SK-N-MC (cell line): ENCODE data around the gene COL20A1.
"Not testable (repeated sequence)": the region's sequence is repeated elsewhere in the genome, so short reads cannot be mapped to it uniquely, and the experiment has no call there.

Experiments used
- DNase-seq: peaks from one replicate; pipeline ENCODE4 v3.0.0-alpha.2; 2011; ENCODE audit warnings: low read depth, low spot score
- H3K27ac ChIP-seq: fragments of 200-600 bp; sonication (generic); 2 replicates; pipeline ENCODE4 v1.5.1; 2016; ENCODE audit warnings: mixed run types
- H3K36me3 ChIP-seq: fragments of 200-600 bp; sonication (generic); 2 replicates; pipeline ENCODE4 v1.6.1; 2017; ENCODE audit warnings: antibody characterized with exemption, low read length, mixed read lengths; ENCODE audit not compliant: insufficient read depth
- H3K4me3 ChIP-seq: fragments of 200-600 bp; sonication (generic); 2 replicates; pipeline ENCODE4 v1.5.1; 2016
- H3K9ac ChIP-seq: fragments of 200-600 bp; sonication (generic); 2 replicates; pipeline ENCODE4 v1.8.0; 2017; ENCODE audit warnings: mixed run types, mixed read lengths; ENCODE audit not compliant: insufficient read length
- H3K9me3 ChIP-seq: fragments of 200-600 bp; sonication (generic); 2 replicates; pipeline ENCODE4 v1.6.1; 2017; ENCODE audit warnings: low read depth, mild to moderate bottlenecking, antibody characterized with exemption, low read length, moderate library complexity, mixed read lengths
- EZH2 ChIP-seq: fragments of 200-600 bp; sonication (generic); IDR thresholded peaks from one replicate; pipeline ENCODE4 v1.6.1; 2017; ENCODE audit warnings: antibody characterized with exemption
- FOXP2 ChIP-seq: optimal IDR thresholded peaks from 2 replicates; pipeline ENCODE3; 2011; ENCODE audit warnings: mild to moderate bottlenecking, moderate library complexity; ENCODE audit not compliant: insufficient read depth; ENCODE audit errors: extremely low read length, control extremely low read depth
- POLR2AphosphoS5 ChIP-seq: IDR thresholded peaks from 2 replicates; pipeline ENCODE4 v1.6.1; 2012; ENCODE audit warnings: mild to moderate bottlenecking, low read depth, low read length, borderline replicate concordance

The COL20A1 gene

GRCh38 chr20:63292904-63293303, at the start of gene COL20A1:
COL20A1 (plus strand) TSS chr20:63293186; CDS start chr20:63295108, 1,922 bp downstream.
- Histone ChIP-seq H3K9me3 (no peaks in the 10 kb centered on the region), H3K4me3 (no peak within 1 kb of the TSS), H3K9ac (no peak within 1 kb of the TSS), H3K27ac (no peak within 1 kb of the TSS), H3K36me3 (no peaks in the 10 kb centered on the region)
- TF ChIP-seq POLR2AphosphoS5 (no peak), EZH2 (no peak), FOXP2 (no peak)
- no peak for DNase-seq

- DNase-seq = no peak
- H3K27ac ChIP-seq = no peak overlapping the region
- no peak overlapping the region for H3K9ac ChIP-seq
- H3K4me3 ChIP-seq = no peak overlapping the region
- H3K36me3 ChIP-seq = no peaks in the 10 kb centered on the region
- no peaks in the 10 kb centered on the region for H3K9me3 ChIP-seq
- TF ChIP-seq POLR2AphosphoS5 (no peak), EZH2 (no peak), FOXP2 (no peak)
These were observed 49.3 kb upstream of the COL20A1 start for GRCh38 chr20:63243604-63244247.

GRCh38 chr20:63244468-63244867, 48.5 kb upstream of the COL20A1 start:
- no peak for DNase-seq
- Histone ChIP-seq H3K27ac (no peak overlapping the region), H3K9ac (no peak overlapping the region), H3K9me3 (no peaks in the 10 kb centered on the region), H3K36me3 (no peaks in the 10 kb centered on the region), H3K4me3 (no peak overlapping the region)
- TF ChIP-seq POLR2AphosphoS5 (no peak), EZH2 (no peak), FOXP2 (no peak)

GRCh38 chr20:63246490-63247288, 46.3 kb upstream of the COL20A1 start:
- H3K36me3 ChIP-seq = no peaks in the 10 kb centered on the region
- no peak overlapping the region for H3K4me3 ChIP-seq
- no peak overlapping the region for H3K27ac ChIP-seq
- H3K9ac ChIP-seq = no peak overlapping the region
- no peak for TF ChIP-seq FOXP2
- TF ChIP-seq POLR2AphosphoS5 = no peak
- no peak for TF ChIP-seq EZH2
- DNase-seq = no peak
- no peaks in the 10 kb centered on the region for H3K9me3 ChIP-seq

- H3K9ac ChIP-seq = no peak overlapping the region
- DNase-seq = no peak
- no peaks in the 10 kb centered on the region for H3K9me3 ChIP-seq
- no peaks in the 10 kb centered on the region for H3K36me3 ChIP-seq
- no peak overlapping the region for H3K4me3 ChIP-seq
- TF ChIP-seq POLR2AphosphoS5 = no peak
- no peak for TF ChIP-seq FOXP2
- no peak for TF ChIP-seq EZH2
- no peak overlapping the region for H3K27ac ChIP-seq
These were observed 45.2 kb upstream of the COL20A1 start for GRCh38 chr20:63247671-63248228.

- Histone ChIP-seq H3K4me3 (no peak overlapping the region), H3K9me3 (no peaks in the 10 kb centered on the region), H3K36me3 (no peaks in the 10 kb centered on the region), H3K27ac (no peak overlapping the region), H3K9ac (no peak overlapping the region)
- TF ChIP-seq POLR2AphosphoS5 (no peak), FOXP2 (no peak), EZH2 (no peak)
- no peak for DNase-seq
These were observed 44.0 kb upstream of the COL20A1 start for GRCh38 chr20:63248835-63249591.

- H3K4me3 ChIP-seq = no peak overlapping the region
These were observed 43.1 kb upstream of the COL20A1 start for GRCh38 chr20:63249891-63250290.

GRCh38 chr20:63251350-63251749, 41.6 kb upstream of the COL20A1 start:
- not testable (repeated sequence) for H3K27ac ChIP-seq, H3K4me3 ChIP-seq, H3K9ac ChIP-seq, H3K36me3 ChIP-seq, DNase-seq, H3K9me3 ChIP-seq

More at GRCh38 chr20:63249891-63250290, 43.1 kb upstream of the COL20A1 start:
- Histone ChIP-seq H3K36me3 (no peaks in the 10 kb centered on the region), H3K9ac (no peak overlapping the region), H3K27ac (no peak overlapping the region), H3K9me3 (no peaks in the 10 kb centered on the region)
- TF ChIP-seq POLR2AphosphoS5 (no peak), FOXP2 (no peak), EZH2 (no peak)
- no peak for DNase-seq
